HUES6 (cell line): Measurements from ENCODE around the gene NFATC1.

Experiments used
- H3K27ac ChIP-seq: 2 replicates; pipeline ENCODE4 v1.7.0; 2013; ENCODE audit warnings: low read depth, mild to moderate bottlenecking, low read length, inconsistent platforms
- H3K27me3 ChIP-seq: 2 replicates; pipeline ENCODE4 v1.6.1; 2013; ENCODE audit warnings: low read length; ENCODE audit not compliant: control insufficient read depth, insufficient read depth
- H3K36me3 ChIP-seq: 2 replicates; pipeline ENCODE4 v1.6.1; 2013; ENCODE audit warnings: low read length; ENCODE audit not compliant: control insufficient read depth, insufficient read depth
- H3K4me1 ChIP-seq: 2 replicates; pipeline ENCODE4 v1.6.1; 2013; ENCODE audit warnings: low read length; ENCODE audit not compliant: control insufficient read depth, insufficient read depth
- H3K4me3 ChIP-seq: 2 replicates; pipeline ENCODE4 v1.5.1; 2013; ENCODE audit warnings: low read depth, low read length
- H3K9ac ChIP-seq: one replicate; pipeline ENCODE4 v1.6.1; 2013; ENCODE audit warnings: mild to moderate bottlenecking, low read length
- H3K9me3 ChIP-seq: 2 replicates; pipeline ENCODE4 v1.6.1; 2013; ENCODE audit warnings: low read depth, low read length; ENCODE audit not compliant: control insufficient read depth, insufficient read depth

Gene NFATC1

GRCh38 chr18:79395761-79396404 is at the start of gene NFATC1:
Gene NFATC1, plus strand, starts transcription at chr18:79395930. Its CDS starts 295 bp downstream, at chr18:79396225.
- peaks cover 31% of the 10 kb centered on the region for H3K4me1 ChIP-seq
- peak within 1 kb of the TSS; percentile 78 for H3K4me3 ChIP-seq
- H3K9ac ChIP-seq = peak within 1 kb of the TSS; percentile 72
- peaks cover 76% of the 10 kb centered on the region for H3K27me3 ChIP-seq
- H3K27ac ChIP-seq = no peak within 1 kb of the TSS; the same call in 1 of the 2 replicates
- H3K36me3 ChIP-seq = no peaks in the 10 kb centered on the region
- H3K9me3 ChIP-seq = no peaks in the 10 kb centered on the region

GRCh38 chr18:79345981-79346380 is 49.7 kb upstream of the NFATC1 start:
- no peak overlapping the region for H3K4me3 ChIP-seq
- peaks cover 33% of the 10 kb centered on the region for H3K36me3 ChIP-seq
- H3K9ac ChIP-seq = no peak overlapping the region
- no peaks in the 10 kb centered on the region for H3K27me3 ChIP-seq
- no peaks in the 10 kb centered on the region for H3K9me3 ChIP-seq
- H3K27ac ChIP-seq = no peak overlapping the region
- H3K4me1 ChIP-seq = no peaks in the 10 kb centered on the region

- Histone ChIP-seq H3K9ac (no peak overlapping the region), H3K4me1 (no peaks in the 10 kb centered on the region), H3K27ac (no peak overlapping the region), H3K9me3 (no peaks in the 10 kb centered on the region), H3K4me3 (no peak overlapping the region), H3K36me3 (peaks cover 33% of the 10 kb centered on the region), H3K27me3 (no peaks in the 10 kb centered on the region)
Observed at GRCh38 chr18:79348066-79348465, 47.7 kb upstream of the NFATC1 start.

- no peaks in the 10 kb centered on the region for H3K9me3 ChIP-seq
Observed at GRCh38 chr18:79352432-79352831, 43.3 kb upstream of the NFATC1 start.

GRCh38 chr18:79353267-79353666 is 42.5 kb upstream of the NFATC1 start:
- H3K36me3 ChIP-seq = no peaks in the 10 kb centered on the region; the same call in 1 of the 2 replicates
- H3K27me3 ChIP-seq = no peaks in the 10 kb centered on the region
- no peaks in the 10 kb centered on the region for H3K9me3 ChIP-seq
- no peak overlapping the region for H3K4me3 ChIP-seq
- H3K27ac ChIP-seq = no peak overlapping the region
- no peaks in the 10 kb centered on the region for H3K4me1 ChIP-seq
- H3K9ac ChIP-seq = no peak overlapping the region

More at GRCh38 chr18:79352432-79352831, 43.3 kb upstream of the NFATC1 start:
- no peaks in the 10 kb centered on the region for H3K4me1 ChIP-seq
- H3K9ac ChIP-seq = no peak overlapping the region
- no peak overlapping the region for H3K4me3 ChIP-seq
- no peak overlapping the region for H3K27ac ChIP-seq
- no peaks in the 10 kb centered on the region; the same call in 1 of the 2 replicates for H3K36me3 ChIP-seq
- H3K27me3 ChIP-seq = no peaks in the 10 kb centered on the region

GRCh38 chr18:79354350-79354749 is 41.4 kb upstream of the NFATC1 start:
- no peaks in the 10 kb centered on the region for H3K4me1 ChIP-seq
- no peaks in the 10 kb centered on the region for H3K27me3 ChIP-seq
- H3K9ac ChIP-seq = no peak overlapping the region
- no peak overlapping the region for H3K27ac ChIP-seq
- H3K4me3 ChIP-seq = no peak overlapping the region
- H3K36me3 ChIP-seq = peaks cover 2% of the 10 kb centered on the region
- H3K9me3 ChIP-seq = no peaks in the 10 kb centered on the region

GRCh38 chr18:79355433-79356335 is 40.0 kb upstream of the NFATC1 start:
- Histone ChIP-seq H3K36me3 (peaks cover 15% of the 10 kb centered on the region), H3K27me3 (no peaks in the 10 kb centered on the region), H3K4me3 (no peak overlapping the region), H3K9me3 (no peaks in the 10 kb centered on the region), H3K4me1 (no peaks in the 10 kb centered on the region), H3K9ac (no peak overlapping the region), H3K27ac (no peak overlapping the region)

- no peak overlapping the region for H3K9ac ChIP-seq
- no peaks in the 10 kb centered on the region for H3K27me3 ChIP-seq
- H3K4me3 ChIP-seq = no peak overlapping the region
- no peaks in the 10 kb centered on the region for H3K9me3 ChIP-seq
- no peak overlapping the region for H3K27ac ChIP-seq
- H3K36me3 ChIP-seq = peaks cover 22% of the 10 kb centered on the region
- H3K4me1 ChIP-seq = no peaks in the 10 kb centered on the region
Observed at GRCh38 chr18:79356435-79356834, 39.3 kb upstream of the NFATC1 start.

GRCh38 chr18:79360933-79361332 is 34.8 kb upstream of the NFATC1 start:
- no peaks in the 10 kb centered on the region for H3K27me3 ChIP-seq
- no peaks in the 10 kb centered on the region for H3K9me3 ChIP-seq
- H3K9ac ChIP-seq = no peak overlapping the region
- no peak overlapping the region for H3K27ac ChIP-seq
- no peak overlapping the region for H3K4me3 ChIP-seq
- peaks cover 8% of the 10 kb centered on the region; the same call in 1 of the 2 replicates for H3K4me1 ChIP-seq
- H3K36me3 ChIP-seq = peaks cover 39% of the 10 kb centered on the region

- H3K4me3 ChIP-seq = no peak overlapping the region
- H3K27ac ChIP-seq = no peak overlapping the region
- H3K9ac ChIP-seq = no peak overlapping the region
- no peaks in the 10 kb centered on the region for H3K9me3 ChIP-seq
- H3K4me1 ChIP-seq = peaks cover 8% of the 10 kb centered on the region; the same call in 1 of the 2 replicates
- no peaks in the 10 kb centered on the region for H3K27me3 ChIP-seq
- H3K36me3 ChIP-seq = peaks cover 39% of the 10 kb centered on the region
Observed at GRCh38 chr18:79361766-79362522, 33.8 kb upstream of the NFATC1 start.
